Measurements from ENCODE around the gene DMD. TPM values are rescaled to one million over a fixed set of nuclear protein-coding genes. Genes with fewer than 3 reads are reported as not detected.

DMD gene
- total RNA-seq, 4 donors from 2014 or later = 2.2 to 26.7 (median 7.8) TPM

- Histone ChIP-seq H3K27me3 (no peaks in the 10 kb centered on the region), H3K27ac (no peak overlapping the region), H3K9me3 (no peaks in the 10 kb centered on the region), H3K4me3 (no peak overlapping the region), H3K4me1 (no peaks in the 10 kb centered on the region), H3K36me3 (no peaks in the 10 kb centered on the region)
- WGBS, 2 donors = 77 to 100% methylated on average over 2 of the region's 2 CpGs
- TF ChIP-seq POLR2A (IDR thresholded peaks at IDR 0.05) (no peak), CTCF (IDR thresholded peaks at IDR 0.05) (no peak)
- intact Hi-C loops (cut with DNase I) = no loop called here
- no peak for DNase-seq
These were observed 690.6 kb downstream of the DMD start for GRCh38 chrX:32520789-32521188.

GRCh38 chrX:32514986-32515385 lies 696.4 kb downstream of the DMD start:
- DNase-seq = no peak
- Histone ChIP-seq H3K27ac (no peak overlapping the region), H3K36me3 (no peaks in the 10 kb centered on the region), H3K4me1 (no peaks in the 10 kb centered on the region), H3K9me3 (no peaks in the 10 kb centered on the region), H3K4me3 (no peak overlapping the region), H3K27me3 (no peaks in the 10 kb centered on the region)
- 60 to 61% methylated on average over 5 of the region's 5 CpGs for WGBS, 2 donors
- intact Hi-C loops (cut with DNase I) = no loop called here
- TF ChIP-seq POLR2A (IDR thresholded peaks at IDR 0.05) (no peak), CTCF (IDR thresholded peaks at IDR 0.05) (no peak)

- TF ChIP-seq CTCF (IDR thresholded peaks at IDR 0.05) = no peak
- TF ChIP-seq POLR2A (IDR thresholded peaks at IDR 0.05) = no peak
- no peaks in the 10 kb centered on the region for H3K27me3 ChIP-seq
- no peak overlapping the region for H3K4me3 ChIP-seq
These were observed 709.7 kb downstream of the DMD start for GRCh38 chrX:32501606-32502005.

GRCh38 chrX:32496671-32497070 lies 714.7 kb downstream of the DMD start:
- intact Hi-C loops (cut with DNase I) = no loop called here
- no peak for DNase-seq
- no peaks in the 10 kb centered on the region for H3K4me1 ChIP-seq
- TF ChIP-seq CTCF (IDR thresholded peaks at IDR 0.05) = no peak
- no peaks in the 10 kb centered on the region for H3K27me3 ChIP-seq
- H3K9me3 ChIP-seq = no peaks in the 10 kb centered on the region
- WGBS, 2 donors = 57 to 82% methylated on average over 6 of the region's 6 CpGs
- H3K4me3 ChIP-seq = no peak overlapping the region
- H3K27ac ChIP-seq = no peak overlapping the region
- H3K36me3 ChIP-seq = no peaks in the 10 kb centered on the region

More at GRCh38 chrX:32501606-32502005, 709.7 kb downstream of the DMD start:
- 40 to 55% methylated on average over 3 of the region's 3 CpGs for WGBS, 2 donors
- no peak for DNase-seq
- intact Hi-C loops (cut with DNase I) = no loop called here
- H3K36me3 ChIP-seq = no peaks in the 10 kb centered on the region
- no peak overlapping the region for H3K27ac ChIP-seq
- no peaks in the 10 kb centered on the region for H3K4me1 ChIP-seq
- H3K9me3 ChIP-seq = no peaks in the 10 kb centered on the region

GRCh38 chrX:32495855-32496254 lies 715.5 kb downstream of the DMD start:
- intact Hi-C loops (cut with DNase I) = no loop called here
- Histone ChIP-seq H3K9me3 (no peaks in the 10 kb centered on the region), H3K4me1 (no peaks in the 10 kb centered on the region), H3K36me3 (no peaks in the 10 kb centered on the region), H3K27ac (no peak overlapping the region), H3K4me3 (no peak overlapping the region), H3K27me3 (no peaks in the 10 kb centered on the region)
- no peak for DNase-seq
- TF ChIP-seq POLR2A (IDR thresholded peaks at IDR 0.05) (no peak), CTCF (IDR thresholded peaks at IDR 0.05) (no peak)
